ENCODE results near the gene CSRNP2.
"Not testable (repeated sequence)": the region's sequence is repeated elsewhere in the genome, so short reads cannot be mapped to it uniquely, and the experiment has no call there.

The CSRNP2 gene

GRCh38 chr12:51083126-51083833, at the start of gene CSRNP2:
TSS of gene CSRNP2 (minus strand) at chr12:51083596. CDS start at chr12:51076561, 7,035 bp downstream.
- peak; percentile 97 for DNase-seq

- no peak for DNase-seq
These were observed 49.3 kb upstream of the CSRNP2 start for GRCh38 chr12:51132693-51133092.

GRCh38 chr12:51131745-51132521, 48.5 kb upstream of the CSRNP2 start:
- no peak for DNase-seq

- DNase-seq = no peak
These were observed 45.5 kb upstream of the CSRNP2 start for GRCh38 chr12:51128919-51129318.

GRCh38 chr12:51127050-51127729, 43.8 kb upstream of the CSRNP2 start:
- DNase-seq = no peak

GRCh38 chr12:51126297-51126696, 42.9 kb upstream of the CSRNP2 start:
- no peak for DNase-seq

GRCh38 chr12:51124504-51124903, 41.1 kb upstream of the CSRNP2 start:
- no peak for DNase-seq

- DNase-seq = no peak
These were observed 39.4 kb upstream of the CSRNP2 start for GRCh38 chr12:51122844-51123243.

GRCh38 chr12:51118706-51119105, 35.3 kb upstream of the CSRNP2 start:
- no peak for DNase-seq

- DNase-seq = no peak
These were observed 32.1 kb upstream of the CSRNP2 start for GRCh38 chr12:51115533-51115932.

GRCh38 chr12:51108136-51108535, 24.7 kb upstream of the CSRNP2 start:
- DNase-seq = no peak

- no peak for DNase-seq
These were observed 20.6 kb upstream of the CSRNP2 start for GRCh38 chr12:51103977-51104376.

- DNase-seq = no peak
These were observed 15.2 kb upstream of the CSRNP2 start for GRCh38 chr12:51098611-51099010.

- no peak for DNase-seq
These were observed 7.4 kb upstream of the CSRNP2 start for GRCh38 chr12:51090705-51091229.

GRCh38 chr12:51087818-51088217, 4.4 kb upstream of the CSRNP2 start:
- peak; percentile 49 for DNase-seq

GRCh38 chr12:51086933-51087332, 3.5 kb upstream of the CSRNP2 start:
- DNase-seq = peak; percentile 30

GRCh38 chr12:51085757-51086156, 2.4 kb upstream of the CSRNP2 start:
- DNase-seq = peak; percentile 5

GRCh38 chr12:51082561-51083125, 753 bp downstream of the CSRNP2 start:
- DNase-seq = peak; percentile 62

GRCh38 chr12:51081421-51081820, 2.0 kb downstream of the CSRNP2 start:
- no peak for DNase-seq

- DNase-seq = no peak
These were observed 3.3 kb downstream of the CSRNP2 start for GRCh38 chr12:51080136-51080535.

GRCh38 chr12:51078866-51079265, 4.5 kb downstream of the CSRNP2 start:
- not testable (repeated sequence) for DNase-seq

GRCh38 chr12:51078346-51078745, 5.0 kb downstream of the CSRNP2 start:
- not testable (repeated sequence) for DNase-seq

- DNase-seq = no peak
These were observed 5.5 kb downstream of the CSRNP2 start for GRCh38 chr12:51077930-51078329.
